Cardiac fibroblast (primary cell): ENCODE results near the gene FIP1L1.
A peak's percentile ranks its signal among the peaks of the same experiment; 100 is the strongest.

Experiments
- DNase-seq, 2 donors: peaks; one replicate each; pipeline versions ENCODE4 v3.0.0 to v3.0.0-alpha.2; 2010; ENCODE audit warnings: low read depth in 2 of 2
- H3K4me3 ChIP-seq, 2 donors: replicated peaks in 1 of 2; 1 replicate in 1 of 2; 2 replicates in 1 of 2; pipeline ENCODE4 v1.5.1; 2011; ENCODE audit warnings: low read depth in 2 of 2, low read length in 2 of 2, mild to moderate bottlenecking in 2 of 2, moderate library complexity in 1 of 2
- TF ChIP-seq, protein P1 (sequence below): IDR thresholded peaks from one replicate; pipeline ENCODE4 v1.5.1; 2011; ENCODE audit warnings: low read depth, mild to moderate bottlenecking, low read length, inconsistent platforms

Gene FIP1L1

DNA sequence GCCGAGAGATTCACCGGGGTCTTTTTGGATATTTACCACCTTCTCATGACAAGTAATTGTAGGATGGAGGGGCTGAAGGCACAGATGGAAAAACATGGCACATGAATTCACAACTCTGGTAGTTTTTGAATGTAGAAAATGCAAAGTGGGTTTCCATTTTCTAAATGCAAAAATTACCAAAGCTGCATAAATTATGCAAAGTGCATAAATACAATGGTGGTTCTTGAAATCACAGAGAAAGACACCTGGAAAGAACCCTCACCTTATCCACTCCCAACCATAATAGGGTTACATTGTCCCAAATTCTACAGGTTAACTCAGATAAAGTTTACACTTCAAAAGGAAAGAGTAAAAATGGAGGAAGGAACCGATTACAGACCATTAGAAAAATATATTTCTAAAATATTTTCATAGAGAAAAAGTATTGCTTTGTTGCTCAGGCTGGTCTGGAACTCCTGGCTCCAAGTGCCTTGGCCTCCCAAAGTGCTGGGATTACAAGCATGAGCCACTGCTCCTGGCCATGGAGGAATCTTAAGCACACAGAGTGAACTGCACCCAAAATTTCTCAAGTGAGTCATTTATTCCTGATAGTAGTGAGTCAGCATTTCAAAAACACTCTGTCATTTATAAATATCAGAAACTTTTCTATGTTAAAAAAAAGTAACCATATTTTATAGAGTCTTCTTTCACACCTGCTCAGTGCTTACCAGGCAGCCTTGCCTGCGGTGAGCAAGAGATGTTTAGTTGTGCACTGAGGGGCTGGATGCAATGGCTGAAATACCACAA is 101.4 kb downstream of the FIP1L1 start:
- peak; percentile 82 to 94 for DNase-seq
- TF ChIP-seq, protein P1, sequence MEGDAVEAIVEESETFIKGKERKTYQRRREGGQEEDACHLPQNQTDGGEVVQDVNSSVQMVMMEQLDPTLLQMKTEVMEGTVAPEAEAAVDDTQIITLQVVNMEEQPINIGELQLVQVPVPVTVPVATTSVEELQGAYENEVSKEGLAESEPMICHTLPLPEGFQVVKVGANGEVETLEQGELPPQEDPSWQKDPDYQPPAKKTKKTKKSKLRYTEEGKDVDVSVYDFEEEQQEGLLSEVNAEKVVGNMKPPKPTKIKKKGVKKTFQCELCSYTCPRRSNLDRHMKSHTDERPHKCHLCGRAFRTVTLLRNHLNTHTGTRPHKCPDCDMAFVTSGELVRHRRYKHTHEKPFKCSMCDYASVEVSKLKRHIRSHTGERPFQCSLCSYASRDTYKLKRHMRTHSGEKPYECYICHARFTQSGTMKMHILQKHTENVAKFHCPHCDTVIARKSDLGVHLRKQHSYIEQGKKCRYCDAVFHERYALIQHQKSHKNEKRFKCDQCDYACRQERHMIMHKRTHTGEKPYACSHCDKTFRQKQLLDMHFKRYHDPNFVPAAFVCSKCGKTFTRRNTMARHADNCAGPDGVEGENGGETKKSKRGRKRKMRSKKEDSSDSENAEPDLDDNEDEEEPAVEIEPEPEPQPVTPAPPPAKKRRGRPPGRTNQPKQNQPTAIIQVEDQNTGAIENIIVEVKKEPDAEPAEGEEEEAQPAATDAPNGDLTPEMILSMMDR, result no peak
- H3K4me3 ChIP-seq, result no peak overlapping the region

DNA sequence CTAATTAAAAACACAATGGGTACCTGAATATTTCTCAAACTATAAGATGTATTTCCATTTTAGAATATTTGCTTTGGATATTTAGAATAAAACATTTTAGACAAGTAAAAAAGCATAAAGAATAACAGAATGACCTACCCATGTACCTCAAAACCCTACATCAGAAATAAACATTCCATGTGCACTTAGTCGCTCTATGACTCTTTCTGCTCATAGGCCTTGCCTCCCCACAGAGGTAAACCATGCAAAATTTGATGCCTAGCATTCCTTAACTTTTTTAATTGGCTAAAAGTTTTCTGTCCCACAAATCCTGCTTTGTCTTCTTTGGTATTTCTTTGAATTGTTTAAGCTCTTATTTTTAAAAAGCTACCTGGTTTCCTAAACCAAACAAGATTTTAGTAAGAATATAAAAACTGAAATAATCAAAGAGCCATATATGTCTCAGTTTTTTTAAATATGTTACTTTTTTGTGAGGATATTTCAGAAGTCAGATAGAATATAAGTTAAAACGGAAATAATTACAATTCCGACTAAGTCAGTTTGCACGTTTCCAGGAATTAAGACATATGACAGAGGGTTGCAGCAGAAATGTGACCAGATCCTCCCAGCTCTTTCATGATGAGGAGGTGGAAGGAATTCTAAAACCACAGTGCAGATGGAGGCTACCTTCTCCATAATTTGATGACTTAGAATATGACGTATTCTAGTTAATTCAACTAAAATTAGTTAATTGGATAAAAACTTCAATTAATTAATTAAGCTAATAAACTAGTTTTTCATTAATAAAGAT is 102.5 kb downstream of the FIP1L1 start:
- peak in 1 of 2 donors; percentile 70 for DNase-seq
- no peak overlapping the region for H3K4me3 ChIP-seq
- TF ChIP-seq, protein P1, result no peak

DNA sequence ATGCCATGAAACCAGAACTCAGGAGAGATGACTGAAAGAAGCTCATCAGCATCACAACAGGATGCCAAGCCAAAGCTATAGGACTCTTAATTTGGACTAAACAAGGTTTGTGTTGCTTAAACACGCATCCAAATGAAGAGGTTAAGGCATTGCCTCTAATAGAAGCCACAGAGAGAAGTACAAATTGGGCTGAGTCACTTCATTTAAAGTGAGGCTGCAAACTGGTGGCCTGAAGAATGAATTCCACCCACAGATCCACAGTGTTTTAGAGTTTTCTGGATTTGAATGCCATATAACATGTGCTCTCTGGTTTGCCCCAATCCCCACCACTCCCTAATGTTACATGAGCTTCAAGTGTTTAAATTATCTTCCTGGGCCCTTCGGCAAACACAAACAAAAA is 103.5 kb downstream of the FIP1L1 start:
- no peak for DNase-seq
- no peak overlapping the region for H3K4me3 ChIP-seq
- TF ChIP-seq, protein P1, result no peak

DNA sequence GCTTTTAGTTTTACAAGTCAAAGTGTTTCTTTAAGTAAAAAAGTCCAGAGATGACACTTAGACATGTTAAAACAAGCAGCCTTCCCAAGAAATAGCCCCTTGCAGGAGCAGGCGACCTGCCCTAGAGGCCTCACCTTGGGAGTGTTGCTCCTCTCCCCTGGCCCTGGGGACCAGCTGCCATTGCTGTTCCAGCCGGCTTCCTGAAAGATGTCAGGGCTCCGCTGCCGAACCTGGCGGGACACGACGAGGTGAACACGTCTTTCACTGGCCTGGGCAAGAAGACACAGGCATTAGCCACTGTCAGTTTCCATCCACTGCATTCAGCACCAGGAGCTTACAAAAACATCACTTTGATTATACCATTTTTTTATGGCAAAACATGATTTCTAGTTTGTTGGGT is 104.1 kb downstream of the FIP1L1 start:
- DNase-seq, result no peak
- H3K4me3 ChIP-seq, result no peak overlapping the region
- TF ChIP-seq, protein P1, result no peak

DNA sequence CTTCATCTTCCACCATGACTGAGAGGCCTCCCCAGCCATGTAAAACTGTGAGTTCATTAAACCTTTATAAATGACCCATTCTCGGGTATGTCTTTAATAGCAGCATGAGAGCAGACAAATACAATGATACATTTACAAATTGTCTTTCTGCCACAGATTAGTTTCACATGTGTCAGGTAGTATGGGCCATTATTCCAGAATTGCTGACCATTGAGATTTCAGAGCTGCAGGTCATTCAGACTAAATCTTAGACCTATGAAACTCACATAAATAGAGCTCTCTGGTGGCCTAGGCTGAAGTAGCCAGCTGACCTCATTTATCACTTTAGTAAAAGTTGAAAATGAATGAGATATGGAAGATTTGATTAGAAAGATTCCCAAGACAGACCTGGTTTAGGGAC is 105.8 kb downstream of the FIP1L1 start:
- no peak for DNase-seq
- H3K4me3 ChIP-seq, result no peak overlapping the region
- TF ChIP-seq, protein P1, result no peak

DNA sequence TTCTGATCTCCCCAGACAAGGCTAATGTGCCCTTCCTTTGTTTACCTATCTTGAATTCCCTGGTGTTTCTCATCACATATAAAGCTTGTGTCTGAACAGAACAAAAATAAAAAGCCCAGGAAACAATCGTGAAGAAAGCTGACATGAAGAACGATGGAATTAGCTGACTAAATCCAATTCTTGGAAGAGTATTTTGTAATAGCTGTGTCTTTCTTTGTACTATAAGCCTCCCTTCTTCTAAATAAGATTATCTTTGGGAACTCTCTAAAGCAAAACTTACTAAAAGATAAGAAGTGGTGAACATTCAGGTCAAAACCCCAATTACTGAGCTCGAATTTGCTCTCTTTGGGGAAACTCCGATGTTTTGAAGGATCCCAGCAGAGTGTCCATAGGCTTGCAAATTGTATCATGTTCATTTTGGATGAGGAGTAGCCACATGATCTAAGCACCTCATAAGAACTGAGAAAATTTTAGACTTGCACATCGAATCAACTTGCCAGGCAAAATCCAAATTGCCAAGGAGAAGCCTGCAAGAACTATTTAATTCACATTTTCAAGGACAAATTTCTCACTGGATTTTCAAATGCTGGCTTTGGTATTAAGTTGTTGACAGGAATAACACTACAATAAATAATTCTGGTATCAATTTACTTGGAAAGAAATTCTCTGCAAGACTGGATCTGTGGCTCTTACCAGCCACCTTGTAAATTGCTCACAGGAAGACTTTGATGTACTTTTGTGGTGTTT is 107.6 kb downstream of the FIP1L1 start:
- peak in 1 of 2 donors; percentile 46 for DNase-seq
- H3K4me3 ChIP-seq, result no peak overlapping the region
- TF ChIP-seq, protein P1, result no peak
